Measurements from ENCODE around the gene BATF3. TPM values are rescaled to one million over a fixed set of nuclear protein-coding genes. Genes with fewer than 3 reads are reported as not detected.

BATF3 gene
- polyA plus RNA-seq, 2 of the 4 experiments (the other 2 are of a cell fraction), result 6.4 to 8.9 TPM

GRCh38 chr1:212700892-212701819 lies 1.5 kb upstream of the BATF3 start:
- DNase-seq (ENCODE audit: low read depth in 1 of 2, low spot score in 1 of 2) (peak; percentile 38 to 74), ATAC-seq (peak; percentile 69 to 85), FAIRE-seq (no peak)
- WGBS (ENCODE audit: missing lambda C conversion rate), result 8% methylated on average over 23 of the region's 27 CpGs
- ChIA-PET POLR2A (interaction anchor here (0.9 to 1.3 kb wide), 3 partner anchors 33 to 92 kb away, joined by 3 to 4 read pairs (median 3); no protein-coding TSS in a partner anchor), CTCF (interaction anchor here (0.6 to 2.4 kb wide), 25 partner anchors 16 to 630 kb away, joined by 3 to 33 read pairs (median 3); no protein-coding TSS in a partner anchor)
- Histone ChIP-seq H3K4me1 (peaks cover 16% of the 10 kb centered on the region; the same call in 2 of the 3 replicates), H3K4me2 (peak overlapping the region; percentile 92), H3K27ac (peak overlapping the region; percentile 87 to 90), H3K9me3 (no peaks in the 10 kb centered on the region), H3K4me3 (peak overlapping the region; percentile 95)
- no peak for TF ChIP-seq SREBF2 (IDR thresholded peaks at IDR 0.05)
- no peak for TF ChIP-seq KDM1A (IDR thresholded peaks at IDR 0.05; ENCODE audit: low read depth)
- TF ChIP-seq E2F6 (IDR thresholded peaks at IDR 0.05; ENCODE audit: borderline replicate concordance, low read depth), result no peak
- peak; percentile 47 for TF ChIP-seq CTCF (IDR thresholded peaks at IDR 0.05)
- no peak for TF ChIP-seq CHD2 (IDR thresholded peaks at IDR 0.05; ENCODE audit: low read length, partially characterized antibody)
- TF ChIP-seq RAD21 (conservative IDR thresholded peaks at IDR 0.05 in 1 of 2, IDR thresholded peaks at IDR 0.05 in 1 of 2), result peak in 1 of 2 experiments; percentile 36; a peak in 1 of 5 replicates
- no peak for TF ChIP-seq FOSL2 (IDR thresholded peaks at IDR 0.05)
- no peak for TF ChIP-seq FOSL2 (CRISPR knock-in tag; IDR thresholded peaks at IDR 0.05)

GRCh38 chr1:212700223-212700891 lies 717 bp upstream of the BATF3 start:
- 1% methylated on average over 23 of the region's 56 CpGs for WGBS (ENCODE audit: missing lambda C conversion rate)
- ChIA-PET CTCF (interaction anchor here (0.6 to 2.4 kb wide), 18 partner anchors 17 to 629 kb away, joined by 3 to 33 read pairs (median 3); no protein-coding TSS in a partner anchor), POLR2A (interaction anchor here (1.3 kb wide), 1 partner anchor 91 kb away, joined by 3 read pairs; no protein-coding TSS in a partner anchor)
- H3K4me2 ChIP-seq, result peak overlapping the region; percentile 92
- FAIRE-seq (no peak), DNase-seq (ENCODE audit: low read depth in 1 of 2, low spot score in 1 of 2) (peak; percentile 29 to 53), ATAC-seq (peak; percentile 47 to 64)
- H3K9me3 ChIP-seq, result no peaks in the 10 kb centered on the region
- peaks cover 16% of the 10 kb centered on the region; the same call in 2 of the 3 replicates for H3K4me1 ChIP-seq
- H3K27ac ChIP-seq, result peak overlapping the region; percentile 87 to 90
- TF ChIP-seq PBX3 (IDR thresholded peaks at IDR 0.05) (peak; percentile 23; the same call in 1 of the 2 replicates), RARB (CRISPR knock-in tag; IDR thresholded peaks at IDR 0.05) (no peak), JUNB (IDR thresholded peaks at IDR 0.05) (no peak), SREBF2 (IDR thresholded peaks at IDR 0.05) (no peak), RFX5 (IDR thresholded peaks at IDR 0.05) (no peak), PHF8 (IDR thresholded peaks at IDR 0.05; ENCODE audit: borderline replicate concordance, low read depth) (peak; percentile 6; the same call in 1 of the 2 replicates)
- H3K4me3 ChIP-seq, result peak overlapping the region; percentile 95

GRCh38 chr1:212699104-212699624 lies 476 bp downstream of the BATF3 start:
- peaks cover 16% of the 10 kb centered on the region; the same call in 2 of the 3 replicates for H3K4me1 ChIP-seq
- H3K4me3 ChIP-seq, result peak overlapping the region; percentile 95
- peak; percentile 85 to 88 for ATAC-seq
- H3K27ac ChIP-seq, result peak overlapping the region; percentile 87 to 90
- no peak for FAIRE-seq
- H3K9me3 ChIP-seq, result no peaks in the 10 kb centered on the region
- DNase-seq (ENCODE audit: low read depth in 1 of 2, low spot score in 1 of 2), result peak; percentile 66 to 72
- under 1% methylated on average over 29 of the region's 42 CpGs for WGBS (ENCODE audit: missing lambda C conversion rate)
- H3K4me2 ChIP-seq, result peak overlapping the region; percentile 92
- POLR2A ChIA-PET, result interaction anchor here (0.6 to 2.2 kb wide), 4 partner anchors 31 to 210 kb away, joined by 4 to 6 read pairs (median 4); partner anchors contain the start of genes ATF3 and NSL1
- CTCF ChIA-PET, result interaction anchor here (0.6 to 4.8 kb wide), 20 partner anchors 10 to 307 kb away, joined by 3 to 44 read pairs (median 4); no protein-coding TSS in a partner anchor
- TF ChIP-seq USF2 (IDR thresholded peaks at IDR 0.05), result peak; percentile 81
- no peak for TF ChIP-seq HES2 (IDR thresholded peaks at IDR 0.05)
- peak; percentile 80 for TF ChIP-seq MYC (IDR thresholded peaks at IDR 0.05; ENCODE audit: borderline replicate concordance, low read length)
- no peak for TF ChIP-seq ZSCAN20 (CRISPR knock-in tag; IDR thresholded peaks at IDR 0.05)
- TF ChIP-seq TFCP2L1 (CRISPR knock-in tag; IDR thresholded peaks at IDR 0.05), result 0 out of 2 replicates have a peak, but pooled peaks have one; percentile 72
- TF ChIP-seq CHD4 (IDR thresholded peaks at IDR 0.05; ENCODE audit: borderline replicate concordance), result no peak
- no peak for TF ChIP-seq ZFP36 (IDR thresholded peaks at IDR 0.05; ENCODE audit: borderline replicate concordance, partially characterized antibody)
- TF ChIP-seq MAZ (IDR thresholded peaks at IDR 0.05; ENCODE audit: borderline replicate concordance, low read depth, low read length), result no peak
- TF ChIP-seq FOXS1 (CRISPR knock-in tag; IDR thresholded peaks at IDR 0.05), result peak; percentile 65; the same call in 1 of the 2 replicates
- TF ChIP-seq ESRRA (IDR thresholded peaks at IDR 0.05; ENCODE audit: borderline replicate concordance, low read length), result no peak
- no peak for TF ChIP-seq HOXA7 (CRISPR knock-in tag; IDR thresholded peaks at IDR 0.05)
- peak; percentile 57; the same call in 1 of the 2 replicates for TF ChIP-seq RNF2 (IDR thresholded peaks at IDR 0.05; ENCODE audit: borderline replicate concordance, low read depth)
